Central memory CD8-positive, alpha-beta T cell (primary cell): ENCODE measurements around the gene CAVIN1.
A peak's percentile ranks its signal among the peaks of the same experiment; 100 is the strongest.
"Not testable (repeated sequence)": the region's sequence is repeated elsewhere in the genome, so short reads cannot be mapped to it uniquely, and the experiment has no call there.

Source experiments
- ATAC-seq: fragments of 150-1000 bp; cut with Tn5 transposase; replicated peaks from 2 replicates; pipeline ENCODE4 v1.10.0; 2022; ENCODE audit warnings: mild to moderate bottlenecking, moderate FRiP score, moderate number of reproducible peaks; ENCODE audit not compliant: poor library complexity, severe bottlenecking; ENCODE audit errors: extremely low read depth
- DNase-seq, 2 donors: peaks; one replicate each; pipeline ENCODE4 v3.0.0; 2021; ENCODE audit warnings: low spot score in 2 of 2
- H3K27ac Mint-ChIP-seq: one replicate; pipeline ENCODE4 v1.8.0; 2022; ENCODE audit warnings: low read depth, mild to moderate bottlenecking, moderate library complexity, mixed read lengths
- H3K27me3 Mint-ChIP-seq: one replicate; pipeline ENCODE4 v1.8.0; 2022; ENCODE audit warnings: mixed read lengths
- H3K36me3 Mint-ChIP-seq: one replicate; pipeline ENCODE4 v1.8.0; 2022; ENCODE audit warnings: mild to moderate bottlenecking, moderate library complexity, mixed read lengths; ENCODE audit not compliant: insufficient read depth
- H3K4me1 Mint-ChIP-seq: one replicate; pipeline ENCODE4 v1.8.0; 2022; ENCODE audit warnings: mixed read lengths
- H3K4me3 Mint-ChIP-seq: one replicate; pipeline ENCODE4 v1.8.0; 2022; ENCODE audit warnings: mild to moderate bottlenecking, moderate library complexity, mixed read lengths
- H3K9me3 Mint-ChIP-seq: one replicate; pipeline ENCODE4 v1.8.0; 2022; ENCODE audit warnings: mixed read lengths

Gene CAVIN1, protein sequence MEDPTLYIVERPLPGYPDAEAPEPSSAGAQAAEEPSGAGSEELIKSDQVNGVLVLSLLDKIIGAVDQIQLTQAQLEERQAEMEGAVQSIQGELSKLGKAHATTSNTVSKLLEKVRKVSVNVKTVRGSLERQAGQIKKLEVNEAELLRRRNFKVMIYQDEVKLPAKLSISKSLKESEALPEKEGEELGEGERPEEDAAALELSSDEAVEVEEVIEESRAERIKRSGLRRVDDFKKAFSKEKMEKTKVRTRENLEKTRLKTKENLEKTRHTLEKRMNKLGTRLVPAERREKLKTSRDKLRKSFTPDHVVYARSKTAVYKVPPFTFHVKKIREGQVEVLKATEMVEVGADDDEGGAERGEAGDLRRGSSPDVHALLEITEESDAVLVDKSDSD

DNA sequence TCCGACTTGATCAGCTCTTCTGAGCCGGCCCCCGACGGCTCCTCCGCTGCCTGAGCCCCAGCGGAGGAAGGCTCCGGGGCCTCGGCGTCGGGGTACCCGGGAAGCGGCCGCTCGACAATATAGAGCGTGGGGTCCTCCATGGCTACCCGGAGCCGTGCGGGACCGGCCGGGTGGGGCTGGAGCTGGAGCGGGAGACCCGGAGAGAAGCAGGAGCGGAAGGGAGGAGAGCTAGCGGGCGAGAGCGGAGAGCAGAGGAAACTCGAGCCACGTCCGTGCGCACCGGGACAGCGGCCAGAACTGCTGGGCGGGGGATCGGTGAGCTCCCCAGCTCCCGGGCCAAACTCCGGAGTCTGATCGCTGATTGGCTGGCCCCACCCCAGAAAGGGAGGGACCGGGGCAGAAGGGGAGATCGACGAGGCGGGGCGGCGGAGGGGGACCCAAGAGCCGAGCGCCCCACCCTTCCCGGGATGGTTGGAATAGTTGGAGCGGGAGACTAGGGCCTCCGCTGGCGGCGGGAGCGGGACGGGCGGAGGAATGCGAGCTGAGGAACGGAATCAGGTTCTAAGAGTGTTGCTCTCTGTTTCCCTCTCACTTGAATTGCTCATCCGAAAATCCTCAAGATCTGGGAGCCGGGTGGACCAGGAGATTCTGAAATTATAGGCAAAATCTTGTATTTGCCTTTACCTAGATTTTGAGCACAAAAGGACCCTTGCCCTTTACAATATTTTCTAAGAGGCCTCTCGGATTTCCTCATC lies at the start of gene CAVIN1:
Gene CAVIN1 (minus strand): TSS at position 299 of the 755 bp plus-strand sequence. CDS start 159 bp downstream, at position 140.
- no peak for ATAC-seq
- peak within 1 kb of the TSS; percentile 75 for H3K27ac Mint-ChIP-seq
- H3K9me3 Mint-ChIP-seq, result no peaks in the 10 kb centered on the region

DNA sequence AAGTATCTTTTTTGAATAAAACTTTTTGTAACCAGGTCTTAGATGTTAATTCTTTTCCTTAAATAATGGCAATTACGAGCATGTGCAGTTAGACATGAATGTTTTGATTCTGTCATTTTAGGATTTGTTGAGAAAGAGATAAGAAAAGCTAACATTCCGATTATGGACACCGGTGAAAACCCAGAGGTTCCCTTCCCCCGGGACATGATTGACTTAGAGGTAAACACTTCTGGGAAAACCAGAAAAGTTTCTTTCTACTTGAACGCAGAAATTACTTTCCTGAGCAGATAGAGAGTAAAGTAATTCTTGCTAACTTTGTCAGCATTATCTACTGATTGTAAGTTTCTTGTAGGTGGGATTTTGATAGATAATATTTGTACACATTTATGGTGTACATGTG lies 44.8 kb upstream of the CAVIN1 start:
- no peak for DNase-seq
- Mint-ChIP-seq H3K4me3 (no peak overlapping the region), H3K36me3 (peaks cover 4% of the 10 kb centered on the region), H3K9me3 (no peaks in the 10 kb centered on the region), H3K4me1 (no peaks in the 10 kb centered on the region), H3K27ac (no peak overlapping the region), H3K27me3 (peaks cover 8% of the 10 kb centered on the region)
- ATAC-seq, result no peak

More for the DNA sequence above, at the start of gene CAVIN1:
- Mint-ChIP-seq H3K4me1 (peaks cover 8% of the 10 kb centered on the region), H3K27me3 (peaks cover 56% of the 10 kb centered on the region), H3K36me3 (peaks cover 3% of the 10 kb centered on the region), H3K4me3 (peak within 1 kb of the TSS; percentile 77)
- no peak for DNase-seq

DNA sequence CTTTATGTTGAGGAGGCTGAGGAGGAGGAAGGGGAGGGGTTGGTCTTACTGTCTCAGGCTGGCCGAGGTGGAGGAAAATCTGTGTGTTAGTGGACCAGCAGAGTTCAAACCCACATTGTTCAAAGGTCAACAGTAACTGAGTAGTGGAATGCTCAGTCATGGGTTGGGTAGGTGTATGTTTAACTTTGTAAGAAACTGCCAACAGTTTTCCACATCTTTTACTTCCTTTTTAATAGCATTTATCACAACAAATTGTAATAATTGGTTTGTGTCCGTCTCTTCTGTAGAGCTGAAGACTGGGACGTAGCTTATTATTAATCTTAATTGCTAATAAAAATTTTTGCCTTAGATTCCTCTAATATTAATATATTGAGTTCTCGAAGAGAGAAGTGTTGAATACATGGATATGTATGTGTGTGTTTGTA lies 40.9 kb upstream of the CAVIN1 start:
- Mint-ChIP-seq H3K9me3 (no peaks in the 10 kb centered on the region), H3K4me3 (no peak overlapping the region), H3K4me1 (peaks cover 14% of the 10 kb centered on the region), H3K36me3 (peaks cover 5% of the 10 kb centered on the region), H3K27me3 (peaks cover 24% of the 10 kb centered on the region), H3K27ac (no peak overlapping the region)
- ATAC-seq, result no peak
- no peak for DNase-seq

DNA sequence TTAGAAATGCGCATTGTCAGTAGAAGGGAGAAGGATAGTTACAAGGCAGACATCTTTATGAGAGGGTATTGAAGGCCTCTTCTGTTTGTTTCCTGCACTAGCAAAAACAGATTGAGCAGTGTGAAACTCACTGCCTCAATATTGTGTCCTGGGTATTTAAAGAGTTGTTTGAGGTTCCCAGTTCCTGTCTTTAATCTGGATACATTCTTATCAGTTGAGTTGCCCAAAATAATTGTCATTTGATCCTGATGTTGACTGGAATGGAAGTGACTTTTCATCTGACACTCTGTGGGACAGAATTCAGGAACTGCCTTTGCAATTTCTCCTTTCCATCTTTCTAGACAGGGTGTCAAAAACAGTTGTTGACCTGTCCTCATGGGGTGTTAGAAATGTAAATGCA lies 37.3 kb upstream of the CAVIN1 start:
- Mint-ChIP-seq H3K9me3 (no peaks in the 10 kb centered on the region), H3K27ac (no peak overlapping the region), H3K27me3 (peaks cover 21% of the 10 kb centered on the region), H3K36me3 (peaks cover 3% of the 10 kb centered on the region), H3K4me1 (peaks cover 42% of the 10 kb centered on the region), H3K4me3 (peak overlapping the region; percentile 78)
- ATAC-seq, result no peak
- no peak for DNase-seq

DNA sequence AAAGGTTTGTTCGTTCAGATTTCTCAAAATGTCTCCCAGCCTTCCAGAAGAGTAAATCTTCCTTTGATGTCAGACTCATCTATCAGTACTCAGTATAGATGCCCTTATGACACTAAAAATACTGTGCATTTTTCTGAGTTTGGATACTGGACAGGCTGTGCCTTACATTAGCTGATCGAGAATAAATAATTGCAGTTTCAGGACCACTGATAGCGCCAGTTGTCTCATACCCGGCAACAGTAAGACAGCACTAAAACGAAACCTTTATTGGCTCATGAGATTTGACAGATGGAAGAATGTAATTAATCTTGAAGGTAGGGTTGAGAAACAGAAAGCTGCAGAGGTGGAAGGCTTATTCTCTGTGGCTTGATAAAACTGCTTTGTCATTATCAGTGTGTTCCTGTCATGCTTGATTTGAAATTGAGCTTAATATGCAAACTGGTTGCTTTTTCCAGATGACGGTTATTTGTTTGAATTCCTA lies 36.8 kb upstream of the CAVIN1 start:
- Mint-ChIP-seq H3K9me3 (no peaks in the 10 kb centered on the region), H3K4me3 (peak overlapping the region; percentile 78)
- no peak for DNase-seq

DNA sequence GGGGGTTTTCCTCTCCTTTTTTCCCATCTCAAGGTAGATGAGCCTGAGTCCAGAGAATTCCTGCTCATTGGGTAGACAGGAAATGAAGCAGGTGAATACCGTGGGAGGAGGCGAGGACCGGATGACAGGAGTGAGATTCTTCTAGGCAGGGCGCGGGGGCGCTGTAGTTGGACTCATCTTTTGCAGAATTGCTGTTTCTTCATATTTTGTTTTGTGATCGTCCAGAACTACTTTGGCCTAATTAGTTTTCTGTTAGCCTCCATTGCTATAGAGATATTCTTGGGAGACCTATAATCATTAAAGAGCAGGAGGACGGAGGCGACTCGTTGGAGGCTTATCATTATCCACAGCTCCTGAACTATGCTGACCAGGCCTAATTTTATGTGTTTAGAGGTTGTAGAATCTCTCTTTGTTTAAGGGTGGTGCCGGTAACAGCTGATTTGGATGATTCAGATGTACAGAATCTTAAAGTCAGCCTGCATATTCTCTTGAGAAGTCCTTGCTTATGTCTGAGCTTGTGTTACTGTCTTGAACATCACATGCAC lies 36.3 kb upstream of the CAVIN1 start:
- H3K4me1 Mint-ChIP-seq, result peaks cover 42% of the 10 kb centered on the region
- H3K36me3 Mint-ChIP-seq, result peaks cover 5% of the 10 kb centered on the region
- ATAC-seq, result no peak
- peak overlapping the region; percentile 90 for H3K27ac Mint-ChIP-seq
- H3K9me3 Mint-ChIP-seq, result no peaks in the 10 kb centered on the region
- no peak for DNase-seq
- peaks cover 21% of the 10 kb centered on the region for H3K27me3 Mint-ChIP-seq
- H3K4me3 Mint-ChIP-seq, result peak overlapping the region; percentile 78

More for the DNA sequence above, 36.8 kb upstream of the CAVIN1 start:
- Mint-ChIP-seq H3K27ac (no peak overlapping the region), H3K36me3 (peaks cover 5% of the 10 kb centered on the region), H3K27me3 (peaks cover 21% of the 10 kb centered on the region), H3K4me1 (peaks cover 42% of the 10 kb centered on the region)
- ATAC-seq, result peak; percentile 52

DNA sequence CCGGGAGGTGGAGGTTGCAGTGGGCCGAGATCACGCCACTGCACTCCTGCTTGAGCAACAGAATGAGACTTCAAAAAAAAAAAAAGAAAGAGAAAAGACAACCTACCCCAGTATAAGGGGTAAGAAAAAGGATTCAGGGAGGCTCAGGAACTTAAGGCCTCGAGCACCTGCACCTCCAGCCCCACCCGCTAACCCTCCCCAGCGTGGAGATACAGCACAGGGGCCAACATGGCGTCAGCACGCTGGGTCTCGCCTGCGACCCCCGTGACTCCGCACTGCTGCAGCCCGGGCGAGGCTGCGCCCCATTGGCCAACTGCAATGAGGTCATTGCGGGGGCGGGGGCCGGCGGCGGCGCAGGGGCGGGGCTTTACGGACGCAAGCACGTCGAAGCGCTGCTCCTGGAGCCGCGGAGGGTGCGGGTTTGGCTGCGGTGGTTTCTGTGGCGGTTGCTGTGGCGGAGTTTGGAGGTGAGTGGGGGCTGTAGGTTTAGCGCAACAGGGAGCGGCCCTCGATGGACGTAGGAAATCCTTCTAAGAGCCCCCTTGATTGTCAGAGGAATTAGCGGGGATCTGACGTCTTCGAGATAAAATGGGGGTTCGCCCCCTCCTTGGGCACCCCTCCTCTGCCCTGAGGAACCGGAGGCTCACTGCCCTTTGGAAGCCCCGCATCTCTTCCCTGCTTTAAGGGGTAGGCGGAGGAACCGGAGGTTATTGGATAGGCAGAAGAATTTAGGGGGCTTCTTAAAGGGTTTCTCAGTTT lies 35.6 kb upstream of the CAVIN1 start, which contains the start of gene ATP6V0A1:
Gene ATP6V0A1 (plus strand): TSS at position 382 of the 759 bp plus-strand sequence. CDS start 2,017 bp downstream, outside the sequence.
- Mint-ChIP-seq H3K27me3 (peaks cover 22% of the 10 kb centered on the region), H3K27ac (peak within 1 kb of the TSS; percentile 90), H3K9me3 (no peaks in the 10 kb centered on the region), H3K4me1 (peaks cover 42% of the 10 kb centered on the region), H3K4me3 (peak within 1 kb of the TSS; percentile 78), H3K36me3 (peaks cover 5% of the 10 kb centered on the region)
- ATAC-seq, result peak; percentile 48
- DNase-seq, result peak; percentile 49 to 52

DNA sequence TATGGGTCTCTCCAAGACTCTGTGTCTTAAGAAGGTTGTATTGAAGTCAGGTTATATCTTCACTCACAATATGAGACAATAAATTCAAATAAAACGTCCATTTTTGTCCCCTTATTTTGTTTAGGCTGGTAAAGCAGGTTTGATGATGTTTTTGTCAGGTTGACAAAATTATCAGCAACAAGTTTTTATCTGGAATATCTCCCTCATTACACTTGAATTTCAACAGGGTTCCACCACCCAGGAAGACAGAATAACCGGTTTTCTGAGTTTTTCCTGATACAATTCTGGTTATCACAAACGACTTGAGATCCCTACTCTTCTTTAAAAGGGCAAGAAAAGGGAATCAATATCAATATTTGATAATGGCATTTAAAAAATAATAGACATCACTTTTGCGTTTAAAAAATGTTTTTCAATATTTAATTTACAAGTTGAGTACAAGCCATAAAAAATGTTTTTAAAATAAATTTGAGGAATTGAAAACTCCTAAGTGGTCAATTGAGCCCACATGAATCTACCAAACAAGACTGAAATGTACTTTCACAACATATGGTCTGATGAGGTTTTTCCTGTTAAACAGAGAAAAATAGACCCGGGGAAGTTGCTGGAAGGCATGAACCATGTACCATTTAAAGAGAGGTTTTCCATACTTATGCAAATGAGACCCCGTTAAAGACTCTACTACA lies 34.2 kb upstream of the CAVIN1 start:
- peaks cover 42% of the 10 kb centered on the region for H3K4me1 Mint-ChIP-seq
- peaks cover 32% of the 10 kb centered on the region for H3K27me3 Mint-ChIP-seq
- DNase-seq (no peak), ATAC-seq (no peak)
- H3K27ac Mint-ChIP-seq, result no peak overlapping the region
- H3K4me3 Mint-ChIP-seq, result peak overlapping the region; percentile 24
- peaks cover 5% of the 10 kb centered on the region for H3K36me3 Mint-ChIP-seq
- H3K9me3 Mint-ChIP-seq, result no peaks in the 10 kb centered on the region

DNA sequence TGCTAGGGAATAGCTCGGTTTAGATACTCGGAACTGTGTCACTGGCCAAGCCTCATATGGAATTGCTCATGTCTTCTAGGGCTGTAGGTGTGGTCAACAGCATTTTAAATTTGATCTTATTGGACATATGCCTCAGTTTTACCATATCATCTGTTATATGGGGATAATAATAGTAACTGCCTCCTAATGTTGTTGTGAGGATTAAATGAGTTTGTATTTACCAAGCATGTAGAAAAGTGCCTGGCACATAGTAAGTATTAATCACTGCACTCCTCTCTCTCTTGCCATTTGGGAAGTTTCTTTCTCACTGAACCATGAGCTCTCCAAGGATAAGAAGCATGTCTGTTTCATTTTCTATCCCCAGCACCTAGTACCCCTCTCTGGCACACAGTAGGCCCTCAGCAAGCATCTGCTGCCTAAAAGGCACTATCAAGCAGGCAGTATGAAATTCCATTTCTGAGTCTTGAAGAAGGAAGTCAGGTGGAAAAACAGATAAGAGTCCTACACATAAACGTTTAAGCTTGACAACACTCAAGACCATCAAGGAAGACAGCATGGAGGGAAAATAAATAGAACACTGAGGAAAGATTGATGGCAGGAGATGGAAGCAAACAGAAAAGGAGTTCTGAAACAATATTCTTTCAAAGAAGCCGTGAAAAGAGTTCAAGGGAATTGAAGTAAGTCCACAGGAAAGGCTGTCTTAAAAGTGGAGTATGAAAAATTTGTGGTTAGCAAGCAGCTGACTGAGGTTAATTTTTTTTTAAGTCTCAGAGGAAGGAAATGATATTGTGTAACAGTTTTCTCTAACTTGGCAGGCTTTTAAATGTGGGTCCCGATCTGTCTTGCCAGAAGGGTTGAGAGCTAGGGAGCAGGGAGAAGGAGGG lies 33.4 kb upstream of the CAVIN1 start:
- Mint-ChIP-seq H3K4me1 (peaks cover 42% of the 10 kb centered on the region), H3K4me3 (peak overlapping the region; percentile 24), H3K27me3 (peaks cover 32% of the 10 kb centered on the region), H3K27ac (no peak overlapping the region), H3K9me3 (no peaks in the 10 kb centered on the region), H3K36me3 (peaks cover 5% of the 10 kb centered on the region)
- DNase-seq (no peak), ATAC-seq (peak; percentile 68)

DNA sequence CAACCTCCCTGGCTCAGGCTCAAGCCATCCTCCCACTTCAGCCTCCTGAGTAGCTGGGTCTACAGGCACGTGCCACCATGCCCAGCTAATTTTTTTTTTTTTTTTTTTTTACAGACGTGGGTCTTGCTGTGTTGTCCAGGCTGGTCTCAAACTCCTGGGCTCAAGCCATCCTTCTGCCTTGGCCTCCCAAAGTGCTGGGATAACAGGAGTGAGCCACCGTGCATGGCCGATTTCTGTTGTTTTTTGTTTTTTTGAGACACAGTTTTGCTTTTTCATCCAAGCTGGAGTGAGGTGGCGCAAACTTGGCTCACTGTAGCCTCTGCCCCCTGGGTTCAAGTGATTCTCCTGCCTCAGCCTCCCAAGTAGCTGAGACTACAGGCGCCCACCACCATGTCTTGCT lies 31.9 kb upstream of the CAVIN1 start:
- H3K36me3 Mint-ChIP-seq, H3K9me3 Mint-ChIP-seq, H3K27ac Mint-ChIP-seq, H3K4me3 Mint-ChIP-seq, ATAC-seq, DNase-seq: not testable (repeated sequence)
- H3K4me1 Mint-ChIP-seq, result peaks cover 38% of the 10 kb centered on the region
- peaks cover 26% of the 10 kb centered on the region for H3K27me3 Mint-ChIP-seq

DNA sequence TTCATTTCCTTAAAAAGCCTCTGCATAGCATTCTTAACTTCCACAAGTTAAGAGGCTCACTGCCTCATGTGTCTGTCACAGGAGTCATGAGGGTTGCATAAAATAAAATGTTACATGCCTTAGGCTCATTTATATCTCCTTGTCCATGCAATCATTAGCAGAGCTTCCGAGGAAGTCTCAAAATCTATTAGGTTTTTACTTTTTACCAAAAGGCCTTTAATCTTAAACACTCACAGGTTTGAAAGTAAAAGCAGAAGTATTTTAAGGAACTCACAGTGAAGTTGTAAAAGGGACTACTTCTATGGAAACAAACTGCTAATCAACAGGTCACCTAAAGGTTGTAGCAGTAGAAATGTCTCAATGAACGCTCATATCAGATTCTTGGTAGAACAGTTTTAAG lies 30.4 kb upstream of the CAVIN1 start:
- peaks cover 11% of the 10 kb centered on the region for H3K27me3 Mint-ChIP-seq
- no peaks in the 10 kb centered on the region for H3K9me3 Mint-ChIP-seq
- peaks cover 2% of the 10 kb centered on the region for H3K36me3 Mint-ChIP-seq
- no peak for ATAC-seq
- DNase-seq, result no peak
- peaks cover 22% of the 10 kb centered on the region for H3K4me1 Mint-ChIP-seq
- H3K27ac Mint-ChIP-seq, result no peak overlapping the region
- H3K4me3 Mint-ChIP-seq, result no peak overlapping the region
